GM12878 (cell line): ENCODE results near the gene STARD13. TPM values are rescaled to one million over a fixed set of nuclear protein-coding genes. Genes with fewer than 3 reads are reported as not detected.
A peak's percentile ranks its signal among the peaks of the same experiment; 100 is the strongest.

ENCODE experiments used
- BRCA1 ChIP-seq: IDR thresholded peaks from 2 replicates; pipeline ENCODE4 v1.6.1; 2011; ENCODE audit warnings: low read depth, low read length, improper control_type of control experiment
- CBFB ChIP-seq: IDR thresholded peaks from 2 replicates; pipeline ENCODE4 v1.6.1; 2016; ENCODE audit warnings: antibody characterized with exemption, low read depth
- EGR1 ChIP-seq, 2 experiments: IDR thresholded peaks; 1 replicate in 1 of 2; 2 replicates in 1 of 2; pipeline ENCODE4 v1.6.1; 2011 to 2012; ENCODE audit warnings: low read depth in 2 of 2, low read length in 2 of 2, borderline replicate concordance in 1 of 2, mild to moderate bottlenecking in 1 of 2, moderate library complexity in 1 of 2
- ESRRA ChIP-seq: IDR thresholded peaks from 2 replicates; pipeline ENCODE4 v1.6.1; 2012; ENCODE audit warnings: mild to moderate bottlenecking, low read length, improper control_type of control experiment
- GATAD2B ChIP-seq: fragments of 450-650 bp; conservative IDR thresholded peaks from 2 replicates; pipeline ENCODE4 v1.6.1; 2017; ENCODE audit warnings: low read depth, mild to moderate bottlenecking, moderate library complexity
- HDAC6 ChIP-seq: fragments of 200-600 bp; sonication (generic); IDR thresholded peaks from one replicate; pipeline ENCODE4 v1.8.0; 2017; ENCODE audit warnings: antibody characterized with exemption; ENCODE audit not compliant: unreplicated experiment
- LARP7 ChIP-seq: fragments of 450-650 bp; IDR thresholded peaks from 2 replicates; pipeline ENCODE4 v1.6.1; 2017; ENCODE audit warnings: mild to moderate bottlenecking
- MTA3 ChIP-seq: IDR thresholded peaks from 2 replicates; pipeline ENCODE4 v1.6.1; 2012; ENCODE audit warnings: low read length, inconsistent platforms, borderline replicate concordance
- MYB ChIP-seq: fragments of 150-350 bp; IDR thresholded peaks from 2 replicates; pipeline ENCODE4 v1.6.1; 2014; ENCODE audit warnings: mild to moderate bottlenecking, low read depth, low read length, borderline replicate concordance
- NRF1 ChIP-seq: conservative IDR thresholded peaks from 2 replicates; pipeline ENCODE4 v1.6.1; 2011; ENCODE audit warnings: mild to moderate bottlenecking, low read depth, low read length, improper control_type of control experiment
- RCOR1 ChIP-seq: conservative IDR thresholded peaks from 2 replicates; pipeline ENCODE4 v1.6.1; 2012; ENCODE audit warnings: low read depth, low read length, improper control_type of control experiment
- SMAD1 ChIP-seq: fragments of 450-650 bp; IDR thresholded peaks from 2 replicates; pipeline ENCODE4 v1.6.1; 2018; ENCODE audit warnings: mild to moderate bottlenecking, low read depth; ENCODE audit not compliant: partially characterized antibody
- SMARCA5 ChIP-seq: fragments of 450-650 bp; IDR thresholded peaks from 2 replicates; pipeline ENCODE4 v1.6.1; 2017; ENCODE audit warnings: mild to moderate bottlenecking
- TCF3 ChIP-seq: IDR thresholded peaks from 2 replicates; pipeline ENCODE4 v1.6.1; 2012; ENCODE audit warnings: low read depth, mild to moderate bottlenecking, low read length, borderline replicate concordance; ENCODE audit not compliant: insufficient read depth
- YBX1 ChIP-seq: fragments of 450-650 bp; IDR thresholded peaks from 2 replicates; pipeline ENCODE4 v1.6.1; 2016; ENCODE audit warnings: antibody characterized with exemption
- ZBED1 ChIP-seq: IDR thresholded peaks from 2 replicates; pipeline ENCODE4 v1.6.1; 2016; ENCODE audit warnings: borderline replicate concordance
- polyA plus RNA-seq, 11 experiments: library from polyadenylated mRNA; depleted of rRNA in 4 of 11; unstranded in 6 of 11; stranded (reverse) in 5 of 11; fragments of >200 nt; fragmentation: Nextera tagmentation in 4 of 11; fragmentation: Illumina TruSeq in 1 of 11; extraction: Ambion mirVana in 4 of 11; extraction: Trizol in 1 of 11; gene quantifications; 1 replicate in 1 of 11; 2 replicates in 10 of 11; pipeline versions ENCODE4 v1.2.1 to v1.2.3, GENCODE V29; 2011 to 2016; ENCODE audit warnings: inconsistent platforms in 2 of 11, missing spikeins in 2 of 11, low read depth in 1 of 11
- total RNA-seq, 4 experiments: library from RNA; depleted of rRNA in 3 of 4; stranded (reverse); fragments of >200 nt in 3 of 4; fragmentation: Illumina TruSeq in 1 of 4; extraction: Trizol in 1 of 4; gene quantifications; 2 replicates each; pipeline versions ENCODE4 v1.2.1 to v1.2.3, GENCODE V29; 2013 to 2021
- TF ChIP-seq, protein P1 (sequence below): IDR thresholded peaks from 2 replicates; pipeline ENCODE4 v1.6.1; 2012; ENCODE audit warnings: low read depth, low read length, improper control_type of control experiment
- TF ChIP-seq, protein P2 (sequence below): fragments of 450-650 bp; IDR thresholded peaks from 2 replicates; pipeline ENCODE4 v1.6.1; 2017; ENCODE audit warnings: mild to moderate bottlenecking
- TF ChIP-seq, protein P3 (sequence below): fragments of 450-650 bp; IDR thresholded peaks from 2 replicates; pipeline ENCODE4 v1.6.1; 2014; ENCODE audit warnings: mild to moderate bottlenecking
- TF ChIP-seq, protein P4 (sequence below): fragments of 450-650 bp; formaldehyde crosslinking; IDR thresholded peaks from 2 replicates; pipeline ENCODE4 v1.5.0; 2022; ENCODE audit warnings: mild to moderate bottlenecking, missing genetic modification characterization
- TF ChIP-seq, protein P5 (sequence below): fragments of 450-650 bp; IDR thresholded peaks from 2 replicates; pipeline ENCODE4 v1.6.1; 2017; ENCODE audit warnings: antibody characterized with exemption, mild to moderate bottlenecking, moderate library complexity

The STARD13 gene
- total and polyA plus RNA-seq, 10 of the 15 experiments (the other 5 are each of a cell fraction or from before 2014, with no cell fraction given), result 4.0 to 41.6 (median 10.1) TPM

DNA sequence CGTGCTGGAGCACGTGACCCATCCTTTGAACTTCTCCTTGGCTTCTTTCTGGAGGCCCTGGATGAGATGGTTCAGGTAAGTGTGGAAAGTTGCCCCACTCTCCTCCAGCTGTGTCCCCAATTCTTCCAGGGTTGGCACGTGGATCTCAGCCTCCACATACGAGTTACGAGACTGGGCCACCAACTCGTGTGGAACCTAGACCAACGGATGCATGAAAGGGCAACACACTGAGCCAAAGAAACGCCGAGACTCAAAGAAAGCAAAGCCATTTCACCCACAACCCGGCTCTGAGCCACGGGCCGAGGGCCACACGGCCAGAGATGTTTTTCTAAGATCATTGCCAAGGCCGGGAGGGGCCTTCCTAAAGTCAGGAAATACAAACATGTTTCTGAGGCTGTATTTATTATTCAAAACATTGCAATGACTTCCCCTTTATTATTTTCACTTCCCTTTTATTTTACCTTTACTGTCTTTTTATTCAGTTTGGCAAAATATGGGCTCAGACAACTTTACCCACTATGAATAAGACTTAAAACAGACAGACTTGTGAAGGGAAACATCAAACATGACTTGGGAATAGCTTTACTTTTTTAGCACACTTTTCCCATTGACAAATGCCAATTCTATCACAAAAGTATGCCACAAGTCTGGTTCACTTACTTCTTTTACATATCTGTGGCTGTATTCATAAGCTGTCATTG, 174.7 kb downstream of the STARD13 start (continued):
- TF ChIP-seq NRF1, result no peak
- no peak for TF ChIP-seq TCF3
- no peak for TF ChIP-seq BRCA1
- TF ChIP-seq, protein P1, sequence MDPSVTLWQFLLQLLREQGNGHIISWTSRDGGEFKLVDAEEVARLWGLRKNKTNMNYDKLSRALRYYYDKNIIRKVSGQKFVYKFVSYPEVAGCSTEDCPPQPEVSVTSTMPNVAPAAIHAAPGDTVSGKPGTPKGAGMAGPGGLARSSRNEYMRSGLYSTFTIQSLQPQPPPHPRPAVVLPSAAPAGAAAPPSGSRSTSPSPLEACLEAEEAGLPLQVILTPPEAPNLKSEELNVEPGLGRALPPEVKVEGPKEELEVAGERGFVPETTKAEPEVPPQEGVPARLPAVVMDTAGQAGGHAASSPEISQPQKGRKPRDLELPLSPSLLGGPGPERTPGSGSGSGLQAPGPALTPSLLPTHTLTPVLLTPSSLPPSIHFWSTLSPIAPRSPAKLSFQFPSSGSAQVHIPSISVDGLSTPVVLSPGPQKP, result no peak
- TF ChIP-seq, protein P2, sequence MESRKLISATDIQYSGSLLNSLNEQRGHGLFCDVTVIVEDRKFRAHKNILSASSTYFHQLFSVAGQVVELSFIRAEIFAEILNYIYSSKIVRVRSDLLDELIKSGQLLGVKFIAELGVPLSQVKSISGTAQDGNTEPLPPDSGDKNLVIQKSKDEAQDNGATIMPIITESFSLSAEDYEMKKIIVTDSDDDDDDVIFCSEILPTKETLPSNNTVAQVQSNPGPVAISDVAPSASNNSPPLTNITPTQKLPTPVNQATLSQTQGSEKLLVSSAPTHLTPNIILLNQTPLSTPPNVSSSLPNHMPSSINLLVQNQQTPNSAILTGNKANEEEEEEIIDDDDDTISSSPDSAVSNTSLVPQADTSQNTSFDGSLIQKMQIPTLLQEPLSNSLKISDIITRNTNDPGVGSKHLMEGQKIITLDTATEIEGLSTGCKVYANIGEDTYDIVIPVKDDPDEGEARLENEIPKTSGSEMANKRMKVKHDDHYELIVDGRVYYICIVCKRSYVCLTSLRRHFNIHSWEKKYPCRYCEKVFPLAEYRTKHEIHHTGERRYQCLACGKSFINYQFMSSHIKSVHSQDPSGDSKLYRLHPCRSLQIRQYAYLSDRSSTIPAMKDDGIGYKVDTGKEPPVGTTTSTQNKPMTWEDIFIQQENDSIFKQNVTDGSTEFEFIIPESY, result no peak
- TF ChIP-seq, protein P3, sequence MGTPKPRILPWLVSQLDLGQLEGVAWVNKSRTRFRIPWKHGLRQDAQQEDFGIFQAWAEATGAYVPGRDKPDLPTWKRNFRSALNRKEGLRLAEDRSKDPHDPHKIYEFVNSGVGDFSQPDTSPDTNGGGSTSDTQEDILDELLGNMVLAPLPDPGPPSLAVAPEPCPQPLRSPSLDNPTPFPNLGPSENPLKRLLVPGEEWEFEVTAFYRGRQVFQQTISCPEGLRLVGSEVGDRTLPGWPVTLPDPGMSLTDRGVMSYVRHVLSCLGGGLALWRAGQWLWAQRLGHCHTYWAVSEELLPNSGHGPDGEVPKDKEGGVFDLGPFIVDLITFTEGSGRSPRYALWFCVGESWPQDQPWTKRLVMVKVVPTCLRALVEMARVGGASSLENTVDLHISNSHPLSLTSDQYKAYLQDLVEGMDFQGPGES, result no peak
- peak; percentile 36; the same call in 1 of the 2 replicates for TF ChIP-seq LARP7
- TF ChIP-seq SMARCA5, result no peak
- no peak for TF ChIP-seq EGR1 (IDR thresholded peaks at IDR 0.05; ENCODE audit: borderline replicate concordance in 1 of 2, low read depth in 2 of 2, low read length in 2 of 2)
- TF ChIP-seq, protein P4, sequence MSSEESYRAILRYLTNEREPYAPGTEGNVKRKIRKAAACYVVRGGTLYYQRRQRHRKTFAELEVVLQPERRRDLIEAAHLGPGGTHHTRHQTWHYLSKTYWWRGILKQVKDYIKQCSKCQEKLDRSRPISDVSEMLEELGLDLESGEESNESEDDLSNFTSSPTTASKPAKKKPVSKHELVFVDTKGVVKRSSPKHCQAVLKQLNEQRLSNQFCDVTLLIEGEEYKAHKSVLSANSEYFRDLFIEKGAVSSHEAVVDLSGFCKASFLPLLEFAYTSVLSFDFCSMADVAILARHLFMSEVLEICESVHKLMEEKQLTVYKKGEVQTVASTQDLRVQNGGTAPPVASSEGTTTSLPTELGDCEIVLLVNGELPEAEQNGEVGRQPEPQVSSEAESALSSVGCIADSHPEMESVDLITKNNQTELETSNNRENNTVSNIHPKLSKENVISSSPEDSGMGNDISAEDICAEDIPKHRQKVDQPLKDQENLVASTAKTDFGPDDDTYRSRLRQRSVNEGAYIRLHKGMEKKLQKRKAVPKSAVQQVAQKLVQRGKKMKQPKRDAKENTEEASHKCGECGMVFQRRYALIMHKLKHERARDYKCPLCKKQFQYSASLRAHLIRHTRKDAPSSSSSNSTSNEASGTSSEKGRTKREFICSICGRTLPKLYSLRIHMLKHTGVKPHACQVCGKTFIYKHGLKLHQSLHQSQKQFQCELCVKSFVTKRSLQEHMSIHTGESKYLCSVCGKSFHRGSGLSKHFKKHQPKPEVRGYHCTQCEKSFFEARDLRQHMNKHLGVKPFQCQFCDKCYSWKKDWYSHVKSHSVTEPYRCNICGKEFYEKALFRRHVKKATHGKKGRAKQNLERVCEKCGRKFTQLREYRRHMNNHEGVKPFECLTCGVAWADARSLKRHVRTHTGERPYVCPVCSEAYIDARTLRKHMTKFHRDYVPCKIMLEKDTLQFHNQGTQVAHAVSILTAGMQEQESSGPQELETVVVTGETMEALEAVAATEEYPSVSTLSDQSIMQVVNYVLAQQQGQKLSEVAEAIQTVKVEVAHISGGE, result no peak
- TF ChIP-seq ZBED1, result no peak
- no peak for TF ChIP-seq CBFB
- TF ChIP-seq, protein P5, sequence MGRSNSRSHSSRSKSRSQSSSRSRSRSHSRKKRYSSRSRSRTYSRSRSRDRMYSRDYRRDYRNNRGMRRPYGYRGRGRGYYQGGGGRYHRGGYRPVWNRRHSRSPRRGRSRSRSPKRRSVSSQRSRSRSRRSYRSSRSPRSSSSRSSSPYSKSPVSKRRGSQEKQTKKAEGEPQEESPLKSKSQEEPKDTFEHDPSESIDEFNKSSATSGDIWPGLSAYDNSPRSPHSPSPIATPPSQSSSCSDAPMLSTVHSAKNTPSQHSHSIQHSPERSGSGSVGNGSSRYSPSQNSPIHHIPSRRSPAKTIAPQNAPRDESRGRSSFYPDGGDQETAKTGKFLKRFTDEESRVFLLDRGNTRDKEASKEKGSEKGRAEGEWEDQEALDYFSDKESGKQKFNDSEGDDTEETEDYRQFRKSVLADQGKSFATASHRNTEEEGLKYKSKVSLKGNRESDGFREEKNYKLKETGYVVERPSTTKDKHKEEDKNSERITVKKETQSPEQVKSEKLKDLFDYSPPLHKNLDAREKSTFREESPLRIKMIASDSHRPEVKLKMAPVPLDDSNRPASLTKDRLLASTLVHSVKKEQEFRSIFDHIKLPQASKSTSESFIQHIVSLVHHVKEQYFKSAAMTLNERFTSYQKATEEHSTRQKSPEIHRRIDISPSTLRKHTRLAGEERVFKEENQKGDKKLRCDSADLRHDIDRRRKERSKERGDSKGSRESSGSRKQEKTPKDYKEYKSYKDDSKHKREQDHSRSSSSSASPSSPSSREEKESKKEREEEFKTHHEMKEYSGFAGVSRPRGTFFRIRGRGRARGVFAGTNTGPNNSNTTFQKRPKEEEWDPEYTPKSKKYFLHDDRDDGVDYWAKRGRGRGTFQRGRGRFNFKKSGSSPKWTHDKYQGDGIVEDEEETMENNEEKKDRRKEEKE, result no peak
- 0 out of 2 replicates have a peak, but pooled peaks have one; percentile 57 for TF ChIP-seq MTA3
- TF ChIP-seq MYB, result no peak
- TF ChIP-seq ESRRA, result no peak
- TF ChIP-seq HDAC6, result no peak
- no peak for TF ChIP-seq SMAD1
- TF ChIP-seq YBX1, result no peak
- peak; percentile 67 for TF ChIP-seq GATAD2B
- TF ChIP-seq RCOR1, result no peak
